H9 (cell line): Measurements from ENCODE around the gene OTOS. TPM values are rescaled to one million over a fixed set of nuclear protein-coding genes. Genes with fewer than 3 reads are reported as not detected.

Experiments used
- DNase-seq: peaks from one replicate; pipeline ENCODE4 v3.0.0-alpha.2; 2017
- H2AFZ ChIP-seq: one replicate; pipeline ENCODE4 v1.6.1; 2013; ENCODE audit warnings: mild to moderate bottlenecking, low read length, control low read depth, moderate library complexity
- H2AK5ac ChIP-seq: 2 replicates; pipeline ENCODE4 v1.6.1; 2013; ENCODE audit warnings: low read length, control low read depth, mixed read lengths; ENCODE audit not compliant: insufficient read length
- H2BK120ac ChIP-seq: one replicate; pipeline ENCODE4 v1.6.1; 2013; ENCODE audit warnings: low read depth, mild to moderate bottlenecking, low read length, control low read depth, inconsistent platforms; ENCODE audit not compliant: poor library complexity, severe bottlenecking
- H2BK12ac ChIP-seq: 2 replicates; pipeline ENCODE4 v1.6.1; 2013; ENCODE audit warnings: low read length, control low read depth, mixed read lengths, low read depth; ENCODE audit not compliant: insufficient read length
- H2BK15ac ChIP-seq: 2 replicates; pipeline ENCODE4 v1.6.1; 2013; ENCODE audit warnings: low read depth, low read length, control low read depth
- H2BK20ac ChIP-seq: one replicate; pipeline ENCODE4 v1.6.1; 2013; ENCODE audit warnings: low read depth, mild to moderate bottlenecking, low read length, control low read depth, inconsistent platforms; ENCODE audit not compliant: poor library complexity, severe bottlenecking
- H2BK5ac ChIP-seq: 2 replicates; pipeline ENCODE4 v1.6.1; 2013; ENCODE audit warnings: low read length, control low read depth, mixed read lengths; ENCODE audit not compliant: insufficient read length
- H3K14ac ChIP-seq: 2 replicates; pipeline ENCODE4 v1.6.1; 2013; ENCODE audit warnings: low read length, control low read depth; ENCODE audit not compliant: insufficient read depth
- H3K18ac ChIP-seq: 2 replicates; pipeline ENCODE4 v1.6.1; 2013; ENCODE audit warnings: low read depth, mild to moderate bottlenecking, mixed read lengths, low read length, control low read depth; ENCODE audit not compliant: insufficient read length
- H3K23ac ChIP-seq: 2 replicates; pipeline ENCODE4 v1.6.1; 2013; ENCODE audit warnings: low read length, control low read depth, mixed read lengths, low read depth; ENCODE audit not compliant: insufficient read length
- H3K23me2 ChIP-seq: 2 replicates; pipeline ENCODE4 v1.6.1; 2013; ENCODE audit warnings: low read depth, mild to moderate bottlenecking, mixed read lengths, low read length, control low read depth; ENCODE audit not compliant: insufficient read length, poor library complexity, severe bottlenecking
- H3K27ac ChIP-seq: 2 replicates; pipeline ENCODE4 v1.5.1; 2013; ENCODE audit warnings: low read length, control low read depth, mixed read lengths, low read depth; ENCODE audit not compliant: insufficient read length
- H3K27me3 ChIP-seq: 2 replicates; pipeline ENCODE4 v1.6.1; 2013; ENCODE audit warnings: low read length, control low read depth, inconsistent platforms; ENCODE audit not compliant: insufficient read depth
- H3K4ac ChIP-seq: 2 replicates; pipeline ENCODE4 v1.6.1; 2013; ENCODE audit warnings: low read depth, mild to moderate bottlenecking, control low read depth, inconsistent platforms, low read length, moderate library complexity
- H3K4me1 ChIP-seq: 2 replicates; pipeline ENCODE4 v1.6.1; 2013; ENCODE audit warnings: low read length, control low read depth, inconsistent platforms; ENCODE audit not compliant: insufficient read depth
- H3K4me2 ChIP-seq: 2 replicates; pipeline ENCODE4 v1.6.1; 2013; ENCODE audit warnings: low read length, control low read depth, mixed read lengths; ENCODE audit not compliant: insufficient read length, insufficient read depth
- H3K56ac ChIP-seq: 2 replicates; pipeline ENCODE4 v1.6.1; 2013; ENCODE audit warnings: low read depth, mild to moderate bottlenecking, mixed read lengths, low read length, control low read depth; ENCODE audit not compliant: insufficient read length
- H3K79me1 ChIP-seq: 2 replicates; pipeline ENCODE4 v1.6.1; 2013; ENCODE audit warnings: low read depth, mild to moderate bottlenecking, moderate library complexity, low read length, control low read depth, inconsistent platforms; ENCODE audit not compliant: insufficient read depth, poor library complexity, severe bottlenecking
- H3K79me2 ChIP-seq: 2 replicates; pipeline ENCODE4 v1.6.1; 2013; ENCODE audit warnings: low read length, control low read depth, inconsistent platforms; ENCODE audit not compliant: insufficient read depth
- H3K9ac ChIP-seq: 2 replicates; pipeline ENCODE4 v1.6.1; 2013; ENCODE audit warnings: low read length, control low read depth, mixed read lengths; ENCODE audit not compliant: insufficient read length; ENCODE audit errors: extremely low read depth
- H3K9me3 ChIP-seq: one replicate; pipeline ENCODE4 v1.6.1; 2013; ENCODE audit warnings: low read depth, low read length, inconsistent platforms; ENCODE audit not compliant: control insufficient read depth
- H3T11ph ChIP-seq: one replicate; pipeline ENCODE4 v1.6.1; 2013; ENCODE audit warnings: mild to moderate bottlenecking, low read length, control low read depth, inconsistent platforms
- H4K20me1 ChIP-seq: one replicate; pipeline ENCODE4 v1.6.1; 2013; ENCODE audit not compliant: control insufficient read depth, insufficient read length, insufficient read depth
- H4K5ac ChIP-seq: 2 replicates; pipeline ENCODE4 v1.6.1; 2013; ENCODE audit warnings: low read depth, mild to moderate bottlenecking, mixed read lengths, low read length, control low read depth; ENCODE audit not compliant: insufficient read length
- H4K8ac ChIP-seq: replicated peaks from 2 replicates; pipeline ENCODE4 v1.6.1; 2013; ENCODE audit warnings: low read length, control low read depth, mixed read lengths, low read depth; ENCODE audit not compliant: insufficient read length
- H4K91ac ChIP-seq: 2 replicates; pipeline ENCODE4 v1.6.1; 2013; ENCODE audit warnings: low read depth, mild to moderate bottlenecking, moderate library complexity, mixed read lengths, low read length, control low read depth; ENCODE audit not compliant: insufficient read length
- H3K27ac Mint-ChIP-seq, 3 experiments: 2 replicates in 2 of 3; 3 replicates in 1 of 3; pipeline ENCODE4 v1.8.0; 2020 to 2021; ENCODE audit warnings: mixed read lengths in 3 of 3, mild to moderate bottlenecking in 1 of 3, moderate library complexity in 1 of 3
- H3K27me3 Mint-ChIP-seq: 2 replicates; pipeline ENCODE4 v1.8.0; 2021; ENCODE audit warnings: low read depth, mild to moderate bottlenecking, moderate library complexity, mixed read lengths
- H3K36me3 Mint-ChIP-seq, 3 experiments: 2 replicates in 2 of 3; 3 replicates in 1 of 3; pipeline ENCODE4 v1.8.0; 2020 to 2021; ENCODE audit warnings: low read depth in 3 of 3, mixed read lengths in 3 of 3; ENCODE audit not compliant: insufficient read depth in 1 of 3
- H3K4me1 Mint-ChIP-seq, 2 experiments: 2 replicates each; pipeline ENCODE4 v1.8.0; 2020; ENCODE audit warnings: mixed read lengths in 2 of 2
- H3K4me3 Mint-ChIP-seq, 2 experiments: 2 replicates in 1 of 2; 3 replicates in 1 of 2; pipeline ENCODE4 v1.8.0; 2020 to 2021; ENCODE audit warnings: mild to moderate bottlenecking in 2 of 2, mixed read lengths in 2 of 2, moderate library complexity in 1 of 2
- H3K9me3 Mint-ChIP-seq, 2 experiments: 2 replicates in 1 of 2; 3 replicates in 1 of 2; pipeline ENCODE4 v1.8.0; 2020; ENCODE audit warnings: mild to moderate bottlenecking in 2 of 2, mixed read lengths in 2 of 2, moderate library complexity in 1 of 2
- WGBS: extraction: QIAGEN DNeasy Blood & Tissue Kit; methylation state at CpG from one replicate; pipeline ENCODE4 v1.1.7; 2013; ENCODE audit warnings: missing lambda C conversion rate, low lambda C conversion rate, mixed read lengths; ENCODE audit not compliant: insufficient read length; ENCODE audit errors: extremely low coverage; 5-methylcytosine and 5-hydroxymethylcytosine counted together
- total RNA-seq: library from RNA; stranded (reverse); gene quantifications from 2 replicates; pipeline ENCODE4 v1.2.1, GENCODE V29; 2021
- TF ChIP-seq, protein P1 (sequence below): fragments of 200-600 bp; sonication (generic); conservative IDR thresholded peaks from 3 replicates; pipeline ENCODE4 v1.8.0; 2021; ENCODE audit warnings: antibody characterized with exemption, mild to moderate bottlenecking

OTOS gene
- total RNA-seq, 1 experiment from 2014 or later: not detected

DNA sequence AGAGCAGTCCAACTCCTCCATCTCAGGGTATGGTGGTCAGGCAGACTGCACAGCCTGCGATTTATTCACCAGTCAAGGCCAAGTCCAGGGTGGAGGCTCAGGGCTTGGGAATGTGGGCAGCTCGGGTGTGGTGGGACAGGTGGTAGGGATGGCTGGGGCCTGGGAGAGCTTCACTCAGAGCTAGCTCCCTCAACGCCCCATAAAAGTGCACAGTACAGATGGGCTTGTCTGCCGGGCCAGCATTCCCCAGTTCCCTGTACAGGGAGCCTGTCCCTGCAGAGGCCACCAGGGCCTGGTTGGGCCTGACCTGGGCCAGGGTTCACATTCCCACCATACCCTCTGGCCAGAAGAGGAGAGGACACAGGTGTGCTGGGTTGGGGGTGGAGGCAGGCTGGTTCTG lies 49.2 kb upstream of the OTOS start:
- Histone ChIP-seq H2BK20ac (no peak overlapping the region), H3K14ac (no peak overlapping the region; the same call in 1 of the 2 replicates), H4K5ac (no peak overlapping the region), H2BK12ac (no peak overlapping the region), H3K23ac (no peak overlapping the region), H3K4ac (no peak overlapping the region), H3K79me2 (no peaks in the 10 kb centered on the region), H3T11ph (no peak overlapping the region), H3K18ac (no peak overlapping the region), H3K56ac (no peak overlapping the region), H3K79me1 (no peaks in the 10 kb centered on the region), H3K9me3 (peaks cover 13% of the 10 kb centered on the region), H4K91ac (no peak overlapping the region), H2AK5ac (no peak overlapping the region), H2BK120ac (no peak overlapping the region), H3K9ac (no peak overlapping the region), H3K4me1 (no peaks in the 10 kb centered on the region; the same call in 1 of the 2 replicates), H2AFZ (no peak overlapping the region), H3K27me3 (no peaks in the 10 kb centered on the region), H3K23me2 (no peaks in the 10 kb centered on the region), H4K8ac (no peak overlapping the region), H2BK5ac (no peak overlapping the region), H4K20me1 (no peaks in the 10 kb centered on the region), H3K4me2 (no peak overlapping the region), H2BK15ac (no peak overlapping the region), H3K27ac (no peak overlapping the region)
- H3K4me1 Mint-ChIP-seq: peaks cover 7 to 9% of the 10 kb centered on the region in 2 experiments
- H3K36me3 Mint-ChIP-seq: peaks cover 2 to 17% (median 2%) of the 10 kb centered on the region in 3 experiments; a peak in 4 of 7 replicates
- DNase-seq: no peak
- peaks cover 19% of the 10 kb centered on the region for H3K27me3 Mint-ChIP-seq
- no CpG with 5 or more reads among the region's 4 CpGs for WGBS
- no peak overlapping the region for H3K27ac Mint-ChIP-seq
- TF ChIP-seq, protein P1, sequence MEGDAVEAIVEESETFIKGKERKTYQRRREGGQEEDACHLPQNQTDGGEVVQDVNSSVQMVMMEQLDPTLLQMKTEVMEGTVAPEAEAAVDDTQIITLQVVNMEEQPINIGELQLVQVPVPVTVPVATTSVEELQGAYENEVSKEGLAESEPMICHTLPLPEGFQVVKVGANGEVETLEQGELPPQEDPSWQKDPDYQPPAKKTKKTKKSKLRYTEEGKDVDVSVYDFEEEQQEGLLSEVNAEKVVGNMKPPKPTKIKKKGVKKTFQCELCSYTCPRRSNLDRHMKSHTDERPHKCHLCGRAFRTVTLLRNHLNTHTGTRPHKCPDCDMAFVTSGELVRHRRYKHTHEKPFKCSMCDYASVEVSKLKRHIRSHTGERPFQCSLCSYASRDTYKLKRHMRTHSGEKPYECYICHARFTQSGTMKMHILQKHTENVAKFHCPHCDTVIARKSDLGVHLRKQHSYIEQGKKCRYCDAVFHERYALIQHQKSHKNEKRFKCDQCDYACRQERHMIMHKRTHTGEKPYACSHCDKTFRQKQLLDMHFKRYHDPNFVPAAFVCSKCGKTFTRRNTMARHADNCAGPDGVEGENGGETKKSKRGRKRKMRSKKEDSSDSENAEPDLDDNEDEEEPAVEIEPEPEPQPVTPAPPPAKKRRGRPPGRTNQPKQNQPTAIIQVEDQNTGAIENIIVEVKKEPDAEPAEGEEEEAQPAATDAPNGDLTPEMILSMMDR: no peak
- peaks cover 27 to 34% of the 10 kb centered on the region in 2 experiments for H3K9me3 Mint-ChIP-seq
- no peak overlapping the region for H3K4me3 Mint-ChIP-seq
